GM18517 (cell line): ENCODE data around the gene INCA1.

Experiments
- ATAC-seq: cut with Tn5 transposase; IDR thresholded peaks from one replicate; pipeline ENCODE4 v1.9.1; 2021; ENCODE audit warnings: mild to moderate bottlenecking, moderate library complexity; ENCODE audit not compliant: unreplicated experiment

The INCA1 gene

GRCh38 chr17:5011928-5012327 is 14.6 kb upstream of the INCA1 start:
- no peak for ATAC-seq

GRCh38 chr17:5003214-5003867 is 6.0 kb upstream of the INCA1 start:
- no peak for ATAC-seq

DNA sequence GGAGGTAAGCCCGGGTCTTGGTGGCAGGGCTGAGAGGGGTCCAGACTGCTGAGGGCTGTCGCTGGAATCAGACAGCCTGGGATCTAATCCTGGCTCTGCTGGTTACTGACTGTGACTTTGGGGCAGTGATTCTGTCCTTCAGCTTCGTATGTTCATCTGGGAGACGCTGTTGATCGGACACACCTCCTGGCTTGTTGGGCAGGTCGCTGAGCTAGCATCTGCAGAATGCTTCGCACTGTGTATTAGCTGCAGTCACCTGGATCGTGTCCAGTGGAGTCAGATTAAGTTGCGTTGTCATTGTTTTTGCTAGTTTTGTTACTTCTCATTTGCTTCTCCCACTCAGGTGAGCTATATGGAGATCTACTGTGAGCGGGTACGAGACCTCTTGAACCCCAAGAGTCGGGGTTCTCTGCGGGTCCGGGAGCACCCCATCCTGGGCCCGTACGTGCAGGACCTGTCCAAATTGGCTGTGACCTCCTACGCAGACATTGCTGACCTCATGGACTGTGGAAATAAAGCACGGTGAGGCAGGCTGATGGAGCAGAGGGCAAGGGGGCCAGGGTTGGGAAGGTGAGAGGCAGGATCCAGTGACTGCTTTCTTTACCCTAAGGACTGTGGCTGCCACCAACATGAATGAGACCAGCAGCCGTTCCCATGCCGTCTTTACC is 4.9 kb upstream of the INCA1 start:
- ATAC-seq = no peak

DNA sequence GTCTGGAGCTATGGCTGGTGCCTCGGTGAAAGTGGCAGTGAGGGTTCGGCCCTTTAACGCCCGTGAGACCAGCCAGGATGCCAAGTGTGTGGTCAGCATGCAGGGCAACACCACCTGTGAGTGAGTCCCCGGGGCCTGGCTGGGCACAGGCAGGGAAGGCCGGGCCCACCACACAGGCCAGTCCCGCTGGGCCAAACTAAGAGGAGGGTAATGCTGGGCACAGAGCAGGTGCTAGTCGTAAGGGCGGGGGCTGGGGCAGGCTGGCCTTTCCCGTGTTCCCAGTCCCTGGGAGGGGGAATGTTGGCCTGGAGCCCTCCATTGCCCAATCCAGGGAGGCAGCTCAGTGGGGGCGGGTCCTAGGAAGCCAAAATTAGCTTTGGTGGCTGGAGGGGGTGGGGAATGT is 2.9 kb upstream of the INCA1 start:
- no peak for ATAC-seq

DNA sequence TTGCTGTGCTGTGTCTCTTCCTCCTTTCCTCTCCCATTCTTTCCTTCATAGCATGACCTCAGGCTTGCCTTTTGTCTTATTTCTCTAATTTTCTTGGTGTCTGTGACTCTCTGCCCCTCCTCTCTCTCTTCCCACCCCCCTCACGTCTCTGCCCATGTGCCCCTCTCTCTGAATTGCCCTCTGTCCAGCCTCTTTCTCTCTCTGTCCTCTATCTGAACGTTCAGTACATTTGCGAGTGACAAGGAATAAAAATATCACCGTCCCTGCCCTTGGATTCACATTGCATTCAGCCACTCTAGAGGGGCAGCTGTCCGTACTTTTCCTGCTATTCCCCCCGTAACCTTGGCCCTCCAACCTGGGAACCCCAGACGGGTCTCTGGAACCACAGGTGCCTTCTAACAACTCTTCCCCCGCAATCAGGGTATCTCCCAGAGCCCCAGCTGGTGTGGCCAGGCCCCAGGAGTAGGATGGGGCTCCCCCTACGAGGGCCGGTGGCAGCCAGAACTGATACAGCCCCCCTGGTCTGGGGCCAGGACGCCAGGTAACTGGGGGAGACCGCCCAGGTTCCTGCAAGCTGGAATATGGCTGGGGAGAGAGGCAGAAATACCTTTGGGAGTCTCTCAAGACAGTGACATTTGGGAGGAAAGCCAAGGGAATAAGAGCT is 2.2 kb upstream of the INCA1 start:
- no peak for ATAC-seq

DNA sequence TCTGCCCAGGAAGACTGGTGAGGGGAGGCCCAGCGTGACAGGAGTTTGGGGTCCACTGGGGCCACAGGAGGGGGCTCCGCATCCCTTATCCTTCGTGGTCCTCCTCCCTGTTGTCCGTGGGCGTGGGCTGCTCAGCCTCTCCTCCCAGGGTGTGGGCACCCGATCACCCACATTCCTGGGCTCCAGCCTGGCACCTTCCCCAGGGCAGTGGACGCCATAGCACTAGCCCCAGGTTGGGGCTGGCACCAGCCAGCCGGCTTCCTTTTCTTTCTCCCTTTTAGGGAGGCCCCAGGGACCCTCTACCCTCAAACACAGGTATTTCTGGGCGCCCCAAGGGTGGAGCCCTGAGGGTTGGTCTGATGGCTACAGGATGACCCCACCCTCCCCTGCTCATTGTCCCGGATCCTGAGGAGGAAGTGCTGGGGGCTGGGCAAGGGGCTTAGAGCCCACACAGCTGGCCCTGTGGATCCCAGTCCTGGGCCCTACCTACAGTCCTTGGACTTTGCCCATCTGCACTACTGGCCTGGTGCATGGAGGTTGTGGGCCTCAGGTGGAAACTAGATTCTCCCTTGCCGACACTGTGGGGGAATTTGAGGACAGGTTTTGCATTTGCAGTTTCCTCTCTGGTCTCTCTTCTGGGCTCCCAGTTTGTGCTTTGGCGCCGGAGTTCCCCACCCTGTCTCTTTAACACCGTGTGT is 1.6 kb upstream of the INCA1 start:
- no peak for ATAC-seq

DNA sequence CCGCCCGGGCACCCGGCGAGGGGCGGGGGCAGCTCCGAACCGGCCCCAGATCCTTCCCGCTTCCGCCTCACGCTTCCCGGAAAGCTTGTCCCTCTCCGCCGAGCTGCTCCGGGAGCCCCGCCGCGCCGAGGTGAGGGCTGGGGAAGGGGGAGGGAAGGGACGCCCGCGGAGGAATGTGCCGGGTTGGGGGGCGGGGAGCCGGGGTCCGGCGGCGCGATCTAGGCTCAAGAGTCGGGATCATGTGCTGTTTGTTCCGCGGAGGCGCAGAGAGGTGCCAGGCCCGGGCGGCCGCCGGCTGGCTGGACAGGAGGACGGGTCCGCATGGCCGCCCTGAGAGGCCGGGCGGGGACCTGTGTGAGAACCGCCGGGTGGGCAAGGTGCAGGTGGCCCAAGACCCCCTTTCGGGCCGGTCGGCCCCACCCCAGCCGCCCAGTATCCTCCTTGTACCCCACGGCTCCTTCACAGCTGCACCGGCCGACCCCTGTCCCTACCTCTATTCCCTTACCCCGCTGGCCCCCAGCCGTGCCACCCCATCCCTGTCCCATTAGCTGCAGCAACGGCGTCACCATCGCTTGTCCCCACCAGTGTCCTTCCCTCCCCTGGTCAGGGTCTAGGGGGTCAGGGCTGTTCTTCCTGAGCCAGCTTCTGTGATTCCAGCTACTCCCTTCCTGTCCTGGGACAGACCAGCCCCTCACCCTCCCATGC is 857 bp upstream of the INCA1 start:
- no peak for ATAC-seq

DNA sequence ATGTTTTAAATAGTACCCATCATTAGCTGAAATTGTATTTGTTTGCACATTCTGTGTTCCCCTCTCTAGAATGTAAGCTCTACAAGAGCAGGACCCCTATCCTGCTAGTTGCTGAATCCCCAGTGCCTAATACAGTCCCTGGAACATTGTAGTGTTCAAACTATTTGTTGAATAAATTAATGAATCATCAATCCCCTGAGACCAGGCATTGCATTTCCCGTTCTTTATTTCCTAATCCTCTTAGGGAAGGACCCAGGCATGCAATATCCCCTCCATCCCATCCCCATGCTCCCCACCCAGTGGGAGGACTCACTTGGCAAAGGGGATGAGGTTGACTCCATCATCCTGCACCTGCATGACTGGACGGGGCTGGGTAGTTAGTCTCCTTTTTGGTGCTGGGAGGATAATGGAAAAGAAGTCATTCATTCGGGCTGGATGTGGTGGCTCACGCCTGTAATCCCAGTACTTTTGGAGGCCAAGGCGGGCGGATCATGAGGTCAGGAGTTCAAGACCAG is 3.2 kb downstream of the INCA1 start:
- ATAC-seq = no peak

DNA sequence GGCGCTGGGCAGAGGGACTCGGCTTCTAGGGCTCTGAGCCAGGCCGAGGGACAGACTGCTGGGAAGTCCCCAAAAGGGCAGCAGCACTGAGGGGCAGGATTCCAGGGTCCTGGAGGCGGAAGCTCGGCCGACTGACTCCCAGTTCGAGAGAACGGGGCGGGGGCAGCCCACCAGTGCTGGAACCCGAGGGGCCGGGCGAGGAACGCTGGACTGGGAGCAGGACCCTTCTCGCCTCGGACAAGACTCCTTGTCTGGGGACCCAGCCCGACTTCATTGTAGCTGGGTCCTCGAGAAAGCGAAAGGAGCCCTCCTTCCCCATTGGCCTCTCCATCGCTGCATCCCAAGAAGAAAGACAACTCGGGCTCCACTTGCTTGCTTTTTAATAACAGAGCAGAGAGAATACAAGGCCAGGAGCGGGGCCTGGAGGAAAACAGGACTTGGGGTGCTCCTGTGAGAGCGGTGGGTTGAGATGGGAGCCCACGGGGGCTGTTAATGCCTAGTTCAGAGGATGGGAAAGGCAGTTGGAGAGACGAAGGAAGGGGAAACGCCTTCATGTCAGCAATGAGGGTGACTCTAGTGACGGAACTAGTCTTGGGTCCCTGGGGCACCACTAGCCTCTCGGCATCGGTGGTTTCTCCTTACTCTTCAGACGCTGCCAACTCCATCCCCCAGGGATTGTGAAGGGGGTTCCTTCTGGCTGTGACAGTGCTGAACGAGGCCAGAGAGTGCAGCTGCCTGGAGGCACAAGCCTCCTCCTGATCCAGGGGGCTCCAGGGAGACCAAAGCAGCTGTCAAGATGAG is 9.4 kb downstream of the INCA1 start:
- no peak for ATAC-seq

- ATAC-seq = peak; percentile 69
Measured at GRCh38 chr17:4986951-4987766, 10.2 kb downstream of the INCA1 start, which contains the start of gene CAMTA2. CAMTA2 (minus strand) TSS chr17:4987675; CDS start chr17:4986222, 1,453 bp downstream.

DNA sequence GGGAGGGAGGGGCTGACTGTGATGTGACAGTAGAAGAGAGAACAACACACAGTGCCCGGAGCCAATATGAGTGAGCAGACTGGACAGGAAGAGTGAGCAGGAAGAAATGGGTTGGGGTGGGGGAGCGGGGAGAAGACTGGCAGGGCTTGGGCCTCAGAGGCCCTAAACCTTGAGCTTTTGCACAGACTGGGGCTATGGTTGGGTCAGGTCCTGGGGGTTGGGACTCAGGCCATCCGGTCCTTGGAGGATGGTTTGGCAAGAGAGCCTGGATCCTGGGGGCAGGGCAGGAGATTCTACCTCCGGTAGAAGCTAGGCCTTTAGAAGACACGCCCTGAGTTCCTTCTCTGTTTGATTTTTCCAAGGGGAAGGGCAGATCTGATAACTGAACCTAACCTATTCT is 10.9 kb downstream of the INCA1 start:
- ATAC-seq = no peak

- no peak for ATAC-seq
Measured at GRCh38 chr17:4982305-4982704, 15.0 kb downstream of the INCA1 start.

DNA sequence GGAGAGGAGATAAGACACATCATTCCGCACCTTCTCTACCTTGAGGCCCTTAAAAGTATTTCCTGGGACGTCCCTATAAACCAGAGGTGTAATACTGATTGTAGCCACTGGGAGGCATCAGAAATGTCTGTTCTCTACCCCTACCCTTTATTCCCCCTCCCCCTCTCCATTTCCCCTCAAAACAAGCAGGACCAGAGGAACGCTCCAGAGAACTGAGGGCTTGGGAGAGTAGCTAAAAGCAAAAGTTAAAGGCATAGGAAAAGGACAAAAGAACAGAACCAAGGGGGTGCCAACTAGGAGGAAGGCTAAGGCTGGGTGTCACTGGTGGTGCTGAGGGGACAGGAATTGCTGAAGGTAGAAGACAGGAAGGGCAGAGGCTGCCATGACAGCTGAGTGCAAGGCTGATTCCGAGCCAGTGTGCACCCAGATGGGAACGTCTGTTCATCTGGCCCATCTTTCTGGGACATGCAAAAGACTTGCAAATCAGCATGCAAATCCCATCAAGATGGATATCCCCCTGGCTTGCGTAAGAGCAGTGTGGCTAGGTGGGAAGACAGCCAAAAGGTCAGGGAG is 16.6 kb downstream of the INCA1 start:
- ATAC-seq = no peak

DNA sequence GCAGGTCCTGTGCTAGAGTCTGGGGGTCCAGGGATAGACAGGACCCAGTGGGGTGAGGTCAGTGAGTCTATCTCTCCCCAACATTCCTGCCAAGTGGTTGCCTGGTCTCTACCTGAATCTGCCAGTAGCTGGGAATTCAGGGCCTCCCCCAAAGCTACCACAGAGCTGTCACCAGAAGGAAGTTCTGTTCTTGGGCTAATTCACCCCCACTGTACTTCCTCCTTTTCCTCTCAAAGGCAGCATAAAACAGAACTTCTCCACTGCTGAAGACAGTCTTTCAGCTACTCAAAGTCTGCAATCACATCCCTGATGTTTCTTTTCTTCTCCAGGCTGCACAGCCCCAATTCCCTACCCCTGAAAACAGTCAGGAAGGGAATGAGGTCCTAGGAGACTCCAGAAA is 18.6 kb downstream of the INCA1 start:
- ATAC-seq = no peak

DNA sequence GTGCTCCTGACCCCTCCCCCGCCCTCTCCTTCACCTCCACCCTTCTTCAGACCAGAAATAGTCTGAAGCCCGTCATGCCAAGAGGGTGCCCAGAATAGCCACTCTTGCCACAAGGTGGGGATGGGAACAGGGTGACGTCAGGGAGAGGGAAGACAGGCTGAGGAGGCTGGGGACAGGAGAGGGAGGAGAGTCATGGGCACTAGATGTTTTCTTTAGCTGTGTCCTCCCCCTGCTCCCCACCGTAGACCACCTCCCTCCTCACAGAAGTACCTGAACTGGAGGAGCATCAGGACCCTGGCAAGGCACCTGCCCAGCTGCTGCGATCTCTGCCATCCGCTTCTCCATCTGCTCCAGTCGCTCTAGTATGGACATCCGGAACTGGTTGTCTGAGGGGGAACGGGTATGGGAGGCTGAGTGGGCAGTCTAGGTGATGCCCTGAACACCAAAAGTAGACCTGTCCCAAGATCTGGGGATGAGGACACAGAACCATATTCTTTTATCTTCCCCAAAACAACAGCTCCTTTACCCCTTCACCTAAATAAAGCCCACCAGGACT is 23.1 kb downstream of the INCA1 start:
- ATAC-seq = no peak

DNA sequence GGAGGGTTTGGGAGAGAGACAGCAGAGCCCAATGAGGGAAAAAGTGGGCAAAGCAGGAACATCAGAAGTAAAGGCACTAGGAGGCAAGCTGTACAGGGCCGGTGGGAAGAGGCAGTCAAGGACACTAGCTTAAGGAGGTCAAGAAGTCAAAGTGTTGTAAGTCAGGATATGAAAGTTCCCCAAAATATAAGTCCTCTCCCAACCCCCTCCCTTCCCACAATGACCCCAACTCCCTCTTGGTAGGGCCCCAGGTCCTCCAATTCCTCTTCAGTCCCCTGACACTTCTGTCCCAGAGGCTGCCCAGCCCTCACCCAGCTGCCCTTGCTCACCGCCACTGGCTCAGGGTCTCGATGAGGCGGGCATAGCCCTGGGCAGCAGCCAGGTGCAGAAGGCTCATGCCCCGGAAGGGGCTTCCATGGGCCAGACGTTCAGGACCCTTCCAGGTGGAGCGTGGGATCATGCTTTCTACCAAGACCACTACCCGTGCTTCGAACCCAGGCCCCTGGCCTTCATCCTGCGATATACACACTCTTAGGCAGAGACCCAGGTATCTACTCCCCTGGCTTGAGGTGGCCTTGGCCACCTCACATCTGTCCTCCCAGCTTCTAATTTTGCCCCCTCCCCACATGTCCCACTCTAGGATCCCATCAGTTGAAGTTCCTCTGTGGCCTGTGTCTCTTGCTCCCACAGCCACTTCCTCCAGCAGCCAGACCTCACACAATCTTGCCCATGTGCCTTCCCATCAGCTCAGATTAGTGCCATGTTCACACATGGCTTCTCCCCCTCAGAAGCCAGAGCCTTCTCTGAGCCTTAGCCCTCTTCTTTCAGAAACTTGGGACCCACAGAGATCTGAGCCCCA is 23.8 kb downstream of the INCA1 start:
- ATAC-seq = no peak

GRCh38 chr17:4972752-4973151 is 24.6 kb downstream of the INCA1 start:
- no peak for ATAC-seq

DNA sequence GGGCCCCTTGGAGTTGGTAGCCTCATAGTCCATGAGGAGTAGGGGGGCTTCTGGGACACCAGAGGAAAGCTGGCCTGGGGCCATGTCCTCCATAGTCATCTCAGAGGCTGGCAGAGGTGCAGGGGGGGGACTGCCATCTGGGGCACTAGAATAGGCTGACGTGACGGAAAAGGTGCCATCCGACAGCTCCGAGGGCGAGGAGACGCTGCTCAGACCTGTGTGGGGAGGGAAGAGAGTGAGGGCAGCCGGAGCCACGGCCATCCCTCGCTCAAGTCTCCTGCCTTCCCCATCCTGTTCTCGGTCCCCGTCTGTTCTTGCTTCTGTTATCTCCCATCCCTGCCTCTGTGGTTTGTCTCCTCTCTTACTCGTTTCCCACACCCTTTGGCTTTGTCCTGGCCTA is 25.0 kb downstream of the INCA1 start:
- ATAC-seq = no peak
